ENCODE measurements around the gene CBX4.

CBX4 gene

GRCh38 chr17:79841369-79842135 lies 2.3 kb upstream of the CBX4 start:
- no peak for DNase-seq

GRCh38 chr17:79840989-79841286 lies 1.7 kb upstream of the CBX4 start:
- DNase-seq = no peak

- DNase-seq = peak; percentile 75
Measured at GRCh38 chr17:79840269-79840988, 1.2 kb upstream of the CBX4 start.

DNA sequence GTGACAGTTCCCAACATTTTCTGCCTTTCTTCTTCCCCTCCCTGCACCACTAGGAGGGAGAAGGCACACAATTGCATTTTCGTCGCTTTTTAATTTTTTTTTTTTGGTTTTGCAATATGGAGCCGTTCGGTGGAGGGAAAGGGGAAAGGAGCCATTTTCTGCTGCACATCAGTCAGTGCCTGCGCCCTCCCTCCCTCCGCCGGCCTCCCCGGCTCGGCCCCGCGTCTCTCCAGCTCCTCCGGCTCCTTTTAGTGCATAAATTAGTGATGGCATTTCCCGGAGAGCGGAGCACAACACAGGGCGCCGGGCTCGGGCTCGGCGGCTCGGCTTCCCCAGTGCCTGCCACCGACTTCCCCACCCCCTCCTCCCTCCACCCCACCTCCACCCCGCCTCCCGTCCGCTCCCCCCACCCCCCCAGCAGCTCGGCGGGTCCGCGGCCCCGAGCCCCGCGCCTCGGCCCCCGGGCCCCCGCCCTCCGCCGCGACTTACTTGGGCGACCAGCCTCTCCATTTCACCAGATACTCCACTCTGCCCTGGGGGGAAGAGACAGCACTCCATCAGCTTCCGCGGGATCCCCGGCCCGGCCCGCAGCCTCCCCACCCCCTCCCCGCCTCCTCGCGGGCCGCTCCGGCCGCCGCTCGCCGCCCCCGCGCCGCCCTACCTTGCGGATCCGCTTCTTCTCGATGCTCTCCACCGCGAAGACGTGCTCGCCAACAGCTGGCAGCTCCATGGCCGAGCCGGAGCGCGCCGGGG lies 542 bp downstream of the CBX4 start:
- peak; percentile 87 for DNase-seq

- DNase-seq = no peak
Measured at GRCh38 chr17:79837888-79838521, 1.2 kb downstream of the CBX4 start.

- DNase-seq = peak; percentile 64
Measured at GRCh38 chr17:79836972-79837887, 2.0 kb downstream of the CBX4 start.

DNA sequence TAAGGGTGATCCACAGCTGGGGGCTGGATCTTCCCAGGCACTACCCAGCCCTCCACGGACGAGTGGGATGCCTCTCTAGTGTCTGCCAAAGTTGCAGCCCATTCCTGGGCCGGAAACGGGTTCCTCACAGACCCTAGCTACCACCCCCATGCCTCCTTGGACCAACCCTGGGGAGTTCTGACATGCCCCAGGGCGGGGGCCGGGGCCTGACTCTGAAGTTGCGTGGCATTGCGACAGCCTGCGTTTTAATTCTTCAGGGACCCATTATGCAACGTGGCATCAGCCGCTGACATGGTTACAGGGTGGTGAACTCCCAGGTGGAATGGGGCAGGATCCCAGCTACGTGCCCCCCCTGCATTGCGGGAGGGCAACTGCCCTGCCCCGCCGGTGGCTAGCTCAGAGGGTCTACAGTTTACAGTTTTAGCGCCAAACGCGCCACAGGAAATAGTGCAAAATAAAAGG lies 2.7 kb downstream of the CBX4 start:
- no peak for DNase-seq

DNA sequence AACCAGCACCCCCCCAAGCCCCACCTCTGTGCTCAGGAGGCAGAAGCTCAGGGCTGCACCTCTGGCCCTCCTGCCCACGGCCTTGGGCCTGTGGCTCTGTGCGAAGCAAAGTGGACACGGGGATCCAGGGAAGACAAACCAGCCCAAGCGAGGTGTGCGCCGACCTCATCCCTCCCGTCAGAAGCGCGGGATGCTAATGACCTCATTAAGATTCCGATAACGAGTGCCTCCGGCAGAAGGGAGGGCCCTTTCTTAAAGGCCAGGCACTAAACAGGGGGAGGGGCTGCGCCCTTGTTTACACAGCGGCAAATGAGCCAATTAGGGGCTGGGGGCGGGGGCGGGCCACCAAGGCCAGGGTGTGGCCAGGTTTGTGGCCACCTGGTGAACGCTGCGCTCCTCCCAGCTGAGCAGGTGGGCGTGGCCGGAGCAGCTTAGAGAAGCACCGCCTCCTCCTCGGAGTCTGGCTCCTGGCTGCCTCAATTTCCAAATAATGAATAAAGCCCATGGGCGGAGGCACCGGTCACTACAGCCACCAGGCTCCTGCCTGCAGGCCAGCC lies 3.2 kb downstream of the CBX4 start:
- peak; percentile 60 for DNase-seq

- no peak for DNase-seq
Measured at GRCh38 chr17:79835470-79835899, 3.8 kb downstream of the CBX4 start.

GRCh38 chr17:79834565-79835469 lies 4.4 kb downstream of the CBX4 start:
- peak; percentile 74 for DNase-seq

GRCh38 chr17:79833744-79834564 lies 5.3 kb downstream of the CBX4 start:
- DNase-seq = peak; percentile 25

DNA sequence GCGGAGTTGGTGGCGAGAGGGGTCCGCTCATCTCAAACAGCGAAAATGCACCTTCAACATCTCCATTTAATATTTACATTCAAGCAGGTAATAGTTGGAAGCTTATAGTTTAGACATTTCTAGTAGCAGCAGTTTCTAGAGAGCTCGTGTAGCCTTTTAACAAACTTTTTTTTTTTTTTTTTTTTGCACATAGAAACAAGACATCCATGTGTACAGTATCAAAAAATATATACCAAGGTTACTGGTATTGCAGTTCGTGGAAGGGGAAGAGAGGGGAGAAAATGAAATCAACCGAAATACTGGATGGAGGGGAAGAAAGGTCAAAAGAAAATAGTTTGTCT lies 6.2 kb downstream of the CBX4 start:
- no peak for DNase-seq

DNA sequence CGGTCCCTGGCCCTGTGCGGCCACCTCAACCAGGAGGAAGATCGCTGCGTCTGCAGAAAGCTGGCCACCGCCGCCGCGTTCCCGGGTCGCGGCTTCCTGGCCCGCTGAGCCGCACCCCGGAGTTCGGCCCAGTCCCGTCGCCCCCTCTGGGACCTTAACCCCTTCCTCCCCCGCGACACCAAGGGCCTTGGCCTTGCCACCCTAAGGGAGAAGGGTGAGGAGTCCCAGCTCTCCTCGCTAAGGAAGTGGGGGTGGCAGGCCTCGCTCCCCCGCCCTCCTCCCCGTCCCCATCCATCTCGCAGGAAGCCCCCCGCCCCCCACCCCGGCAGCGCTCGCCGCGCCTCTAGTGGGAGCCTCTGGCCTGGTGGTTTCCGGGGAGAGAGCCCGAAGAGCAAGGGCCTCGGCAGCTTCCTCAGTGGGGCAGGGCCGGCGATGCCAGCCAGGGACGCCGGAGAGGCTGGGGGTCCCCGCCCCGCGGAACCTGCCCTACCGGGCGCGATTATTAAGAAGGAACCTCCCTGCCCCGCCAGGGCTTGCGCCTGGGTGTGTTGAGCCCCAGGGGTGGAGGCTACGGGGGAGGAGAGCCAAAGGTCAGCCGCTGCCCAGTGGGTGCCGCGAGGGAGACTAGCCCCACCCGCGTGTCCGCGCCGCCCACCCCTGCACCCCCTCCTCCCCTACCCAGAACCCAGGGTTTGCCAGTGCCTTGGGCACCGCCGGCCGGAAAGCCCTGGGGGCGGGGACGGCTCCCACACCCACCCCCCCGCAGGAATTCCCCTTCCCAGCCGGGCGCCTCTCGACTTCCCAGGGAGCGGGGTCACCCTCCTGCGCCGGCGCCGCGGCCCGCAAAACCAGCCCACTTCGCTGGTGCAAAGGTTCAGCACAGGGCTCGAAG lies 6.8 kb downstream of the CBX4 start:
- DNase-seq = peak; percentile 57

DNA sequence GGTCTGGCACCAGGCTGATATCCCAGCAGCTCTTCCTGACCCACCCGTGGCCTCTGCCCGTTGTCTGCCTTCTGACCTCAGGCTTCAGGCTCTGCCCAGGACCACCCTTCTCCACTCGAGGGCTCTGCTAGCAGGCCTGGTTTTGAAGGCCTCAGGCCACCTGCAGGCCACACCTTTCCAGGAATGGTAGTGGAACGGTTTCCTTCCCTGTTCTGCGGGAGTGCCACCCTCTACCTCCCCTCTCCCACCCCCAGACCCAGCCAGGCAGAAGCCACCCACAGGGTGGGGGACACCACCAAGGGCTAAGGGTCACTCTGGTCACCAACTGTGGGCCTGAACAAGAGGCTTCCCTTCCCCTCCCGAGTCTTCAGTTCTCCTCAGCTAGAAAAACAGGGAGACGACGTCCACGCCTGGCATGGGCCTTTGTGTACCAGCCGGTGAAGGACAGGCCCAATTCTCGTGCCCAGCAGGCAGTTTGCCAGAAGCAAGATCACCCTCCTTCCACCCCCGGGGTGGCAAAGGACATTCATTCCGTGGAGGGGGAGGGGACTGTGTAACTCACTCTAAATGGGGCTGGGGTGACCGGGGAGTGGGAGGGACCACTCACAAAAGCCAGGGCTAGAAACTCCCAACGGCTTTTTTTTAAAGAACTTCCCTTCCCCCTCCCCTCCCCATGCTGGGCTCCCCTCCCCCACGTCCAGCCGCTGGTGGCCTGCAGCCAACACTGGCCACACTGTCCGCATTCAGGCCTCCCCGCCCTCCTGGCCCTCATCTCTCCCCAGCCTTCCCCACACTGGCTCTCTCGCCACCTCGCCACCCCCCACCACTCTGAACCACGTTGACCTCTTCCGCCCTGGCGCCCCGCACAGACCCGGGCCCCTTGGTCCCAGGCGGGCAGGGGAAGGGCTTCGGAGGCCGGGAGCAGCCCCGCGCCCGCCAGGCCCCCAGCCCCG lies 7.7 kb downstream of the CBX4 start:
- DNase-seq = peak; percentile 74

- peak; percentile 20 for DNase-seq
Measured at GRCh38 chr17:79830763-79831264, 8.4 kb downstream of the CBX4 start.

GRCh38 chr17:79830303-79830702 lies 8.9 kb downstream of the CBX4 start:
- DNase-seq = no peak

- no peak for DNase-seq
Measured at GRCh38 chr17:79829457-79829856, 9.8 kb downstream of the CBX4 start.
